Cortex of kidney (tissue), 1 donor: ENCODE results near the gene VANGL2.

ENCODE experiments used
- DNase-seq: peaks from one replicate; lab custom pipeline; 2025; lab: John Stamatoyannopoulos, UW

VANGL2 gene

DNA sequence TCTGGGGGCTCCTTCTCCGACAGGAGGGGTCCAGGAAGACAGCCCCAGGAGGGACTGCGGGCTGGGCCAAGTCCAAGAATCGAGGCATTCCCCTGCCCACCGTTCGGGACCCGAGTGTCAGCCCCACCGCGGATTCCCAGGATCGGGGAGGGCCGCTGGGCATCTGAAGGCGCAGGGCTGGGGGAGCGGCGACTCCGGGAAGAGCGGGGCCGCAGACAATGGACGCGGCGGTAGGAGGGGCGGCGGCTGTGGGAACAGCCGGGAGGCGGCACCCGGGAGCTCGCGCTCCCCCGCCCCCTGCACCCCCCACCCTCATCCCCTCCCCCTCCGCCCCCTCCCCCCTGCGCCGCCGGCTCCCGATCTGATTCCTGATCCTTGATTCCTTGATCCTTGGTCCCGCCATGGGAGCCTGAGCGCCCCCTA, at the start of gene VANGL2:
Gene VANGL2 (plus strand): TSS at position 342 of the 423 bp plus-strand sequence. CDS start 15,274 bp downstream, outside the sequence.
- no peak for DNase-seq

- DNase-seq = no peak
These were observed 48.7 kb upstream of the VANGL2 start for GRCh38 chr1:160351629-160352028.

DNA sequence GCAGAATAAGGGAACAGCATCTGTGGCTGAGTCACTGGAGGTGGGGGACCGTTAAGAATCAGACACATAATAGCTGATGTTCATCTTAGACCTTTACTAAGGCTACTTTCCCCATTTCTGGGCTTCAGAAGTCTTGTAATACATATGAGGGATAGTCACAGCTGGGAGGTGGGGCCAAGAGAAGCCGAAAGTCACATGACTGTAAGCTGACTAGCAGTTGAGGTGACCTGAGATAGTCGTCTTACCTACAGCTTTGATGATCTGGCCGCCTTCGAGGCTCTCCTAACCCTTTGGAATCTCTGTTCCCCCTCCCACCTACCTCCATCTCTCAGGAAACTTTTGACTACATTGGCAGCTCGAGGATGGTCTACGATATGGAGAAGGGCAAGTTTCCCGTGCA, 47.8 kb upstream of the VANGL2 start:
- no peak for DNase-seq

GRCh38 chr1:160353223-160353622, 47.1 kb upstream of the VANGL2 start:
- no peak for DNase-seq

GRCh38 chr1:160354388-160354985, 45.9 kb upstream of the VANGL2 start:
- DNase-seq = no peak

DNA sequence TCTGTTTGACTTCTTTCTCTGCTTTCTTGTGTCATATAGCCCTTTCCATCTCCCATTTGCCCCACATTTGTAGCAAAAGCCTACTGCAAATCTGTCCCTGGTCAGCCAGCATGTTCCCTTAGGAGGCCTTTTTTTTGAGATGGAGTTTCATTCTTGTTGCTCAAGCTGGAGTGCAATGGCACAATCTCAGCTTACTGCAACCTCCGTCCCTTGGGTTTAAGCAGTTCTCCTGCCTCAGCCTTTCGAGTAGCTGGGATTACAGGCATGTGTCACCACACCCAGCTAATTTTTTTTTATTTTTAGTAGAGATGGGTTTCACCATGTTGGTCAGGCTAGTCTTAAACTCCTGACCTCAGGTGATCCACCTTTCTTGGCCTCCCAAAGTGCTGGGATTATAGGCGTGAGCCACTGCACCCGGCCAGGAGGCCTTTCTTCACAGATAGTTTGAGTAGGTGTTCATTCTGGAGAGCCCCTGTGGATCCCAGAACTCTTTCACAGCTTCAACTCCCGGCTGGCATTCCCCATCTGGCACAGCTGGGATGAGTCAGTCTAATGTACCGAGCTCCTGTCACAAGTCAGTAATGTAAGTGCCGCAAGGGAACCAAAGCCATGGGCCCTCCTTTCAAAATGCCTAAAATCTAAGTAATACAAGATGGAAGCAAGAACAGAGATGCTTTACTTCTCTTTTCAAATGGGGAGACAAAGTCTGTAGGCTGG, 42.9 kb upstream of the VANGL2 start:
- no peak for DNase-seq

GRCh38 chr1:160358073-160358472, 42.3 kb upstream of the VANGL2 start:
- DNase-seq = no peak

GRCh38 chr1:160359559-160360226, 40.7 kb upstream of the VANGL2 start:
- no peak for DNase-seq

DNA sequence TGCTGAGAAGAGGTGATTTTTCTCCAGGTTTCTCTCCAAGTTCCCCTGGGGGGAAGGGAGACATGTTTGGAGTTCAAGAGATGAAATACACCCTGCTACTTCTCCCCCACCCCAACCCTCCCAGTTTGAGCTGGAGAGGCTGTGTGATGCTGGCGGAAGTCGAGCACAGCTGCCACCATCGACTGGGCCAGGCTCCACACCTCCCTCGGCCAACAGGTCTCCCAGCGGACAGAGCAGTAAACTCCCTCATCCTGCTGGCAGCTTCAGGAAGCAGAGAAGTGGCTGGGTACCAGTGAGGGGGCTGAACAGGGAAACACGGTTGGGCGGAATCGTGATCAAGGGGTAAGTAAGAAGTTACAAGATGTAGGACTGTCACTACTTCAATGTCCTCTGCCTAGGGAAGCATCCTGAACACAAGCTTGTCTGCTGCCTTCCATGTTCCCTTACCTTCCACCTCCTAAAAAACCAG, 40.1 kb upstream of the VANGL2 start:
- DNase-seq = no peak

DNA sequence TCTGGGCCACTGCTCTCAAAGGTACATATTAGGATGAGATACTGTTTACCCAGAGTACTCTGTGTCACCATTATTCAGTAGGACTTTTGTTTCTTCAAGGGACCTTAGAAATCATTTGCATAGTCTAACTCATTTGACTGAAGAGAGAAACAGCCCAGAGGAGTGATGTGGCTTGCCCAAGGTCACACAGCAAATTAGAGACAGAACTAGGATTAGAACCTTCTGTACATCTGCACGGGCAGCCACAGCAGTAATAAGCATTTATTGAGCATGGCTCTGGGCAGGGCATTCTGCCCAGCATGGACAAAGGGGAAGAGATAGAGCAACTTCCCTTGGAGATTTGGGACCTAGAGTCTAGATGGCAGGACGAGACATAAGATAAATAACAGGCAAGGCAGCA, 39.2 kb upstream of the VANGL2 start:
- DNase-seq = no peak

- DNase-seq = no peak
These were observed 38.6 kb upstream of the VANGL2 start for GRCh38 chr1:160361814-160362167.

GRCh38 chr1:160362168-160362957, 38.0 kb upstream of the VANGL2 start:
- DNase-seq = no peak

- DNase-seq = no peak
These were observed 37.4 kb upstream of the VANGL2 start for GRCh38 chr1:160363010-160363409.

DNA sequence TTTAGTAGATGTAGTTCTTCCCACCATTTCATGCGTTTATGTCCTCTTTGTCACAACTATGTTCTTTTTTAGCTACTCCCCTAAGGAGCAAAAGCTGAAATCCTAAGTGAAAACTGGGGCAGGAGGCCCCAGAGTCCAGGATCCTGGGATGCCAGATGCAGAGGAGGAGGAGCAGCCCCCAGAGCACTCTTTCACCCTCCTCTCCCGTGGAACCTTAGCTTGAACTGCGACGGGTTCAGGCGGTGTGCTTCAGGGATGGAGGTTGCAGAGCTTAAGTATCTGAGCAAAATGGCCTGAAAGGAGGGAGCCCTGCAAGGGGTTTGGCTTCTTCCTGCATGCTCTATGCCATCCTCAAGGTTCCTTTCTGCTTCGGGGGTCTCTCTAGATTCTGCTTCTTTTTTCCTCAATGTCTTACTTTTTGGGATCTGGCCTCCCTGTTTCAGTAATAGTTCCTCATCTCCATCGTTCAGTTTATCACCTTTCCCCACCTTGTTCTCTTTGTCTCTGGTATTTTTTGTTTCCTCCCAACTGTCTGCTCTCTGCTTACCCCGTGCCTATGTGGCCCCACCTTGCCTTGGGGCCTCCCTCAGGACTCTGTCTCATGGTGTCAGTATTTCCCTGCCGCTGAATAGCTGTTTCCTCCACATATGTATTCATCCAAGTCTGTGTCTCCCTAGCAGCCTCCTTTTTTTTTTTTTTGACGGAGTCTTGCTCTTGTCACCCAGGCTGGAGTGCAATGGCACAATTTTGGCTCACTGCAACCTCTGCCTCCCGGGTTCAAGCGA, 36.2 kb upstream of the VANGL2 start:
- DNase-seq = no peak

DNA sequence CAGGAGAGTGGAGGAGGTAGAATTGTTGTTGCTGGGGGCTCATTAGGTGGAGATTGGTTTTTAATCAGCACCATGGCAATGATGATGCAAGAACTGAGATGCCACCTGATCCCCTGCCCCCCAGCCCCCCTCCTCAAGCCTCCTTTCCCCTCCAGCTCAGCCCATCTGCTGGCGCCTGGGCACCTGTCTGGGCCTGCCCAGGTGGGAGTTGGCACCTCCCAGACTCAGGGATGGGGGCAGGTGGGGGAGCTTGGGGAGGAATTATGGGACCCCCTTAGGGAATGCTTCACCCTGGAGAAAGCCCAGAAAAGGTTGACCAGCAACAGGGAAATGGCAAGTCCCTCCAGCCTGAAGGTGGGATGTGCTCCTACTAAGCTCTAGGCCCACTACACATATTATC, 35.0 kb upstream of the VANGL2 start:
- DNase-seq = no peak

- no peak for DNase-seq
These were observed 33.4 kb upstream of the VANGL2 start, which contains the start of gene NHLH1 for GRCh38 chr1:160366731-160367515. TSS of gene NHLH1 (plus strand) at chr1:160367071. CDS start at chr1:160370732, 3,661 bp downstream.

DNA sequence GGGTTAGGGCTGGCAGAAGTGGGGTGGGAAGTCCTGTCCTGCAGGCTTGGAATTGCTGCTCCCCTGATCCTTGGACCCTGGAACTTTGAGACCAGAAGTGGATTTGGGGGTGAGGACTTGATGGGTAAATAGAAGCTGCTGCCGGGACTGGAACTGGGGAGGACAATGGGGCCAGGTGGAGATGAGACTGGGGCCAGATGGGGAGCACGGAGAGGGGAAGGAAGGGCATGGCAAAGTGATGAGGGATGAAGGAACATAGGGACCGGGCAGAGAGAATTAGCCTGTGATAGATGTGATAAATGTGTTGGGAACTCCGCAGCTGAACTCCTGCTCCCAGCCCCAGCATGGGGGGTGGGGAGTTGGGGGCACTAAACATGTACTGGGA, 32.9 kb upstream of the VANGL2 start:
- no peak for DNase-seq

- no peak for DNase-seq
These were observed 32.1 kb upstream of the VANGL2 start for GRCh38 chr1:160367934-160368923.

- no peak for DNase-seq
These were observed 31.3 kb upstream of the VANGL2 start for GRCh38 chr1:160369087-160369486.
